Measurements from ENCODE around the gene F8.

- TF ChIP-seq RAD21 (conservative IDR thresholded peaks at IDR 0.05) (no peak), CTCF (IDR thresholded peaks at IDR 0.05; ENCODE audit: poor library complexity, severe bottlenecking) (no peak), EP300 (conservative IDR thresholded peaks at IDR 0.05; ENCODE audit: poor library complexity, severe bottlenecking) (no peak), SMC3 (conservative IDR thresholded peaks at IDR 0.05; ENCODE audit: poor library complexity) (no peak), MXI1 (conservative IDR thresholded peaks at IDR 0.05; ENCODE audit: poor library complexity, severe bottlenecking) (no peak), REST (IDR thresholded peaks at IDR 0.05; ENCODE audit: borderline replicate concordance) (no peak), POLR2AphosphoS5 (IDR thresholded peaks at IDR 0.05) (no peak)
Observed at GRCh38 chrX:154802947-154803346, 219.6 kb downstream of the F8 start.
